Liver (tissue), 3 donors: ENCODE measurements around the gene AAK1.

Source experiments
- EGR1 ChIP-seq, 2 donors: IDR thresholded peaks; 2 replicates each; pipeline ENCODE4 v1.6.1; 2016 to 2018; ENCODE audit warnings: antibody characterized with exemption in 2 of 2, low read depth in 2 of 2
- FOXA1 ChIP-seq: IDR thresholded peaks from 2 replicates; pipeline ENCODE4 v1.6.1; 2016; ENCODE audit warnings: antibody characterized with exemption
- GABPA ChIP-seq, 2 donors: IDR thresholded peaks in 1 of 2; conservative IDR thresholded peaks in 1 of 2; 2 replicates each; pipeline ENCODE4 v1.6.1; 2016; ENCODE audit warnings: antibody characterized with exemption in 2 of 2, mild to moderate bottlenecking in 1 of 2, moderate library complexity in 1 of 2
- JUND ChIP-seq, 2 donors: IDR thresholded peaks; 2 replicates each; pipeline ENCODE4 v1.6.1; 2016; ENCODE audit warnings: antibody characterized with exemption in 2 of 2
- RAD21 ChIP-seq, 2 donors: IDR thresholded peaks; 2 replicates each; pipeline ENCODE4 v1.6.1; 2016; ENCODE audit warnings: antibody characterized with exemption in 2 of 2, mild to moderate bottlenecking in 2 of 2
- RXRA ChIP-seq, 2 donors: IDR thresholded peaks; 2 replicates each; pipeline ENCODE4 v1.6.1; 2017 to 2018; ENCODE audit warnings: antibody characterized with exemption in 2 of 2, mild to moderate bottlenecking in 1 of 2
- SP1 ChIP-seq: IDR thresholded peaks from 2 replicates; pipeline ENCODE4 v1.6.1; 2018; ENCODE audit warnings: antibody characterized with exemption, mild to moderate bottlenecking
- TAF1 ChIP-seq: conservative IDR thresholded peaks from 2 replicates; pipeline ENCODE4 v1.6.1; 2016; ENCODE audit warnings: antibody characterized with exemption, mild to moderate bottlenecking
- YY1 ChIP-seq: IDR thresholded peaks from 2 replicates; pipeline ENCODE4 v1.6.1; 2016; ENCODE audit warnings: antibody characterized with exemption, mild to moderate bottlenecking
- TF ChIP-seq, protein P1 (sequence below): fragments of 150-350 bp; IDR thresholded peaks from 2 replicates; pipeline ENCODE4 v1.5.1; 2017; ENCODE audit warnings: improper control_type of control experiment, low read depth, low read length; ENCODE audit not compliant: missing input control
- TF ChIP-seq, protein P2 (sequence below): IDR thresholded peaks from 2 replicates; pipeline ENCODE4 v1.6.1; 2016; ENCODE audit warnings: antibody characterized with exemption
- TF ChIP-seq, protein P3 (sequence below): IDR thresholded peaks from 2 replicates; pipeline ENCODE4 v1.6.1; 2016; ENCODE audit warnings: antibody characterized with exemption
- TF ChIP-seq, protein P4 (sequence below): IDR thresholded peaks from 2 replicates; pipeline ENCODE4 v1.6.1; 2016; ENCODE audit warnings: antibody characterized with exemption, mild to moderate bottlenecking
- donor health status: healthy.
- donor health status: healthy.

DNA sequence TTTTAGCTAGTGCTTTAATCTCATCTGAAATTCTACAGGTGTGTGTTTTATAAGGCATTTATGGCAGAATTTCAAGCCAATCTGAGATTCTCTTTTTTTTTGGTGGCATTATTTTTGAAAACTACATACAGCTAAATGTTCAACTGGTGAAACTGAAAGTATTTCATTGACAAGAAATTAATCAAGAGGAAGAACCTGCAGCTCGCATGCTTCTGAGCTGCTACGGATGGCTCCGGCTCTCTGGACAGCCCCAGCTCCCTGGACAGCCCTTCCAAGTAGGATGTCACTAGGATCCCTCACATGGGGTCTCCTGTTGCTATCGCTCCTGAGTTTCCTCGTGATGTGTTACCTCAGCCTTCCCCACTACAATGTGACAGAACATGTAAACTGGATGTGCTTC lies 46.4 kb downstream of the AAK1 start:
- TF ChIP-seq, protein P1, sequence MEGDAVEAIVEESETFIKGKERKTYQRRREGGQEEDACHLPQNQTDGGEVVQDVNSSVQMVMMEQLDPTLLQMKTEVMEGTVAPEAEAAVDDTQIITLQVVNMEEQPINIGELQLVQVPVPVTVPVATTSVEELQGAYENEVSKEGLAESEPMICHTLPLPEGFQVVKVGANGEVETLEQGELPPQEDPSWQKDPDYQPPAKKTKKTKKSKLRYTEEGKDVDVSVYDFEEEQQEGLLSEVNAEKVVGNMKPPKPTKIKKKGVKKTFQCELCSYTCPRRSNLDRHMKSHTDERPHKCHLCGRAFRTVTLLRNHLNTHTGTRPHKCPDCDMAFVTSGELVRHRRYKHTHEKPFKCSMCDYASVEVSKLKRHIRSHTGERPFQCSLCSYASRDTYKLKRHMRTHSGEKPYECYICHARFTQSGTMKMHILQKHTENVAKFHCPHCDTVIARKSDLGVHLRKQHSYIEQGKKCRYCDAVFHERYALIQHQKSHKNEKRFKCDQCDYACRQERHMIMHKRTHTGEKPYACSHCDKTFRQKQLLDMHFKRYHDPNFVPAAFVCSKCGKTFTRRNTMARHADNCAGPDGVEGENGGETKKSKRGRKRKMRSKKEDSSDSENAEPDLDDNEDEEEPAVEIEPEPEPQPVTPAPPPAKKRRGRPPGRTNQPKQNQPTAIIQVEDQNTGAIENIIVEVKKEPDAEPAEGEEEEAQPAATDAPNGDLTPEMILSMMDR: no peak
- TF ChIP-seq TAF1 (no peak), RXRA (IDR thresholded peaks at IDR 0.05) (no peak), FOXA1 (no peak), EGR1 (IDR thresholded peaks at IDR 0.05; ENCODE audit: low read depth in 2 of 2) (no peak), SP1 (no peak), JUND (IDR thresholded peaks at IDR 0.05) (no peak), YY1 (no peak), RAD21 (IDR thresholded peaks at IDR 0.05) (no peak), GABPA (IDR thresholded peaks at IDR 0.05 in 1 of 2, conservative IDR thresholded peaks at IDR 0.05 in 1 of 2) (no peak)
- TF ChIP-seq, protein P2, sequence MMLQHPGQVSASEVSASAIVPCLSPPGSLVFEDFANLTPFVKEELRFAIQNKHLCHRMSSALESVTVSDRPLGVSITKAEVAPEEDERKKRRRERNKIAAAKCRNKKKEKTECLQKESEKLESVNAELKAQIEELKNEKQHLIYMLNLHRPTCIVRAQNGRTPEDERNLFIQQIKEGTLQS: no peak
- TF ChIP-seq, protein P3, sequence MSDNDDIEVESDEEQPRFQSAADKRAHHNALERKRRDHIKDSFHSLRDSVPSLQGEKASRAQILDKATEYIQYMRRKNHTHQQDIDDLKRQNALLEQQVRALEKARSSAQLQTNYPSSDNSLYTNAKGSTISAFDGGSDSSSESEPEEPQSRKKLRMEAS: no peak
- TF ChIP-seq, protein P4, sequence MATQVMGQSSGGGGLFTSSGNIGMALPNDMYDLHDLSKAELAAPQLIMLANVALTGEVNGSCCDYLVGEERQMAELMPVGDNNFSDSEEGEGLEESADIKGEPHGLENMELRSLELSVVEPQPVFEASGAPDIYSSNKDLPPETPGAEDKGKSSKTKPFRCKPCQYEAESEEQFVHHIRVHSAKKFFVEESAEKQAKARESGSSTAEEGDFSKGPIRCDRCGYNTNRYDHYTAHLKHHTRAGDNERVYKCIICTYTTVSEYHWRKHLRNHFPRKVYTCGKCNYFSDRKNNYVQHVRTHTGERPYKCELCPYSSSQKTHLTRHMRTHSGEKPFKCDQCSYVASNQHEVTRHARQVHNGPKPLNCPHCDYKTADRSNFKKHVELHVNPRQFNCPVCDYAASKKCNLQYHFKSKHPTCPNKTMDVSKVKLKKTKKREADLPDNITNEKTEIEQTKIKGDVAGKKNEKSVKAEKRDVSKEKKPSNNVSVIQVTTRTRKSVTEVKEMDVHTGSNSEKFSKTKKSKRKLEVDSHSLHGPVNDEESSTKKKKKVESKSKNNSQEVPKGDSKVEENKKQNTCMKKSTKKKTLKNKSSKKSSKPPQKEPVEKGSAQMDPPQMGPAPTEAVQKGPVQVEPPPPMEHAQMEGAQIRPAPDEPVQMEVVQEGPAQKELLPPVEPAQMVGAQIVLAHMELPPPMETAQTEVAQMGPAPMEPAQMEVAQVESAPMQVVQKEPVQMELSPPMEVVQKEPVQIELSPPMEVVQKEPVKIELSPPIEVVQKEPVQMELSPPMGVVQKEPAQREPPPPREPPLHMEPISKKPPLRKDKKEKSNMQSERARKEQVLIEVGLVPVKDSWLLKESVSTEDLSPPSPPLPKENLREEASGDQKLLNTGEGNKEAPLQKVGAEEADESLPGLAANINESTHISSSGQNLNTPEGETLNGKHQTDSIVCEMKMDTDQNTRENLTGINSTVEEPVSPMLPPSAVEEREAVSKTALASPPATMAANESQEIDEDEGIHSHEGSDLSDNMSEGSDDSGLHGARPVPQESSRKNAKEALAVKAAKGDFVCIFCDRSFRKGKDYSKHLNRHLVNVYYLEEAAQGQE: no peak
